ENCODE measurements around the gene GCN1. TPM values are rescaled to one million over a fixed set of nuclear protein-coding genes. Genes with fewer than 3 reads are reported as not detected.
A peak's percentile ranks its signal among the peaks of the same experiment; 100 is the strongest.

Gene GCN1
- total and polyA plus RNA-seq, 10 donors, result 10.4 to 131 (median 95.5) TPM

DNA sequence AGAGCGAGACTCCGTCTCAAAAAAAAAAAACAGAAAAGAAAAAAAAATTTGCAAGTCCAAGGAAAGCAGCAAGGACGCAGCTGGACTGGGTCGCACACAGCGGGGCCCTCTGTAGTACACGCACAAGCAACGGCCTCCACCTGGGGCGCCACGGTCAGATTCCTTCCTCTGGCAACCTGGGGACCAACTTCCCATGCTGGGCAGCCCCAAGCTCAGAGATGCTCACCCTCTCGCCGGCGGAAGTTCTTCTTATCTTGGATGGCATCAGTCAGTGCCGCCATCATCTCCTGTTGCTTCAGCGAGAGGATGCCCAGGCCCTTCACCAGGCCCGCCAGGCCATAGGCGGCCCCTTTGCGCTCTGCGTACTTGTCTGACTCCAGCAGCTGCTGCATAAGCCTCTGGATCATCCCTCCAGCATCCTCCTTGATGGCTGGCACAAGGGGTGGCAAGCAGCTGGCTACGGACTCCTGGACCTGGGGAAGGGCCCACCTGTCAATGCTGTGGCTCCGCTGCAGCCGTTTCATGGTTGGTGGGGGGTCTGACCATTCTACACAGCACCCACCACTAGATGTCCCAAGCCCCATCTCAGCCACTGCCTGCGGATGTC lies 43.5 kb downstream of the GCN1 start:
- intact Hi-C loops (cut with DNase I; ENCODE audit: low total_unique reads), result no loop called here
- Histone ChIP-seq H3K36me3 (peaks cover 21 to 100% (median 95%) of the 10 kb centered on the region in 6 donors), H3K9me3 (no peaks in the 10 kb centered on the region), H3K27ac (no peak overlapping the region), H3K27me3 (replicated peaks in 1 of 7) (no peaks in the 10 kb centered on the region), H3K4me3 (no peak overlapping the region), H3K4me1 (no peaks in the 10 kb centered on the region)
- TF ChIP-seq POLR2A (IDR thresholded peaks at IDR 0.05) (no peak), POLR2AphosphoS5 (IDR thresholded peaks at IDR 0.05) (peak in 1 of 3 donors; percentile 24)
- no peak for DNase-seq
- WGBS, 5 donors, result 90 to 96% (median 94%) methylated on average over 19 to 22 of the region's 22 CpGs

GRCh38 chr12:120148011-120148410 lies 46.5 kb downstream of the GCN1 start:
- H3K4me1 ChIP-seq, result no peaks in the 10 kb centered on the region
- intact Hi-C loops (cut with DNase I; ENCODE audit: low total_unique reads), result no loop called here
- TF ChIP-seq CTCF (IDR thresholded peaks at IDR 0.05 in 8 of 11, conservative IDR thresholded peaks at IDR 0.05 in 3 of 11), result no peak
- TF ChIP-seq POLR2AphosphoS5 (IDR thresholded peaks at IDR 0.05), result peak in 1 of 3 donors; percentile 6
- H3K36me3 ChIP-seq, result peaks cover 10 to 100% (median 95%) of the 10 kb centered on the region in 6 donors
- H3K27ac ChIP-seq, result no peak overlapping the region
- H3K4me3 ChIP-seq, result no peak overlapping the region
- H3K9me3 ChIP-seq, result no peaks in the 10 kb centered on the region
- no peak for DNase-seq
- H3K27me3 ChIP-seq (replicated peaks in 1 of 7), result no peaks in the 10 kb centered on the region
- 94 to 99% (median 97%) methylated on average over 3 to 11 of the region's 11 CpGs for WGBS, 5 donors

DNA sequence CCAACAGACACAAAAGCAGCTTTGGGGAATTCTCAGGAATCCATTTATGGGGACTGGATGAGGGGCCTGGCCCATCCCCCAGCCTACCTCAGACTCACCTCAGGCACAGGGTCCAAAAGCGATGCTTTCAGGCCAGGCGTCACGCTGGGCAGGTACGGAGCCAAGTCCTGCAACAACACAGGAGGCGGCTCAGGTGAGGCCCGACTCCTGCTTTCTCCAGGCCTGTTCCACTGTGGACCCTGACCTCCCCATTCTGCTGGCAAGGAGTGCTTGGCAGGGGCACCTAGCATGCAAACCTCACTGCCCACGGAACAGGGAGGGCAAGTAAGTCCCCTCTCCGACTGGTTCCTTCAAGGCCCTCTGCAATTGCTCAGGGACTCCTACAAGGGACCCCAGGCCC lies 49.4 kb downstream of the GCN1 start:
- no peak for DNase-seq
- Histone ChIP-seq H3K27ac (no peak overlapping the region), H3K4me3 (no peak overlapping the region), H3K9me3 (no peaks in the 10 kb centered on the region), H3K27me3 (replicated peaks in 1 of 7) (no peaks in the 10 kb centered on the region), H3K4me1 (no peaks in the 10 kb centered on the region), H3K36me3 (peaks cover 9 to 100% (median 100%) of the 10 kb centered on the region in 6 donors)
- TF ChIP-seq POLR2AphosphoS5 (IDR thresholded peaks at IDR 0.05), result peak in 1 of 3 donors; percentile 31
- no peak for TF ChIP-seq CTCF (IDR thresholded peaks at IDR 0.05 in 8 of 11, conservative IDR thresholded peaks at IDR 0.05 in 3 of 11)
- no peak for TF ChIP-seq POLR2A (IDR thresholded peaks at IDR 0.05)
- intact Hi-C loops (cut with DNase I; ENCODE audit: low total_unique reads), result no loop called here
- WGBS, 5 donors, result 94 to 99% (median 97%) methylated on average over 8 of the region's 8 CpGs

- Histone ChIP-seq H3K4me3 (no peak overlapping the region), H3K4me1 (no peaks in the 10 kb centered on the region), H3K9me3 (no peaks in the 10 kb centered on the region), H3K36me3 (peaks cover 9 to 100% (median 100%) of the 10 kb centered on the region in 6 donors), H3K27ac (no peak overlapping the region), H3K27me3 (replicated peaks in 1 of 7) (no peaks in the 10 kb centered on the region)
- no peak for DNase-seq
- peak in 1 of 3 donors; percentile 7 for TF ChIP-seq POLR2AphosphoS5 (IDR thresholded peaks at IDR 0.05)
- TF ChIP-seq CTCF (IDR thresholded peaks at IDR 0.05 in 8 of 11, conservative IDR thresholded peaks at IDR 0.05 in 3 of 11), result no peak
- TF ChIP-seq POLR2A (IDR thresholded peaks at IDR 0.05), result no peak
- WGBS, 5 donors, result 97 to 99% (median 98%) methylated on average over 11 of the region's 11 CpGs
- intact Hi-C loops (cut with DNase I; ENCODE audit: low total_unique reads), result no loop called here
Observed at GRCh38 chr12:120144215-120144614, 50.3 kb downstream of the GCN1 start.

Data from spleen (tissue), 11 donors.